GM12878 (cell line): Measurements from ENCODE around the gene YIF1B. TPM values are rescaled to one million over a fixed set of nuclear protein-coding genes. Genes with fewer than 3 reads are reported as not detected.

Source experiments
- BMI1 ChIP-seq: fragments of 450-650 bp; IDR thresholded peaks from 2 replicates; pipeline ENCODE4 v1.6.1; 2016; ENCODE audit warnings: mild to moderate bottlenecking, moderate library complexity, borderline replicate concordance
- CEBPB ChIP-seq, 2 experiments: fragments of 150-350 bp in 1 of 2; IDR thresholded peaks; 2 replicates each; pipeline ENCODE4 v1.6.1; 2012 to 2014; ENCODE audit warnings: low read depth in 2 of 2, low read length in 2 of 2, borderline replicate concordance in 1 of 2, inconsistent platforms in 1 of 2
- CHD2 ChIP-seq: IDR thresholded peaks from 2 replicates; pipeline ENCODE4 v1.6.1; 2011; ENCODE audit warnings: low read depth, low read length, improper control_type of control experiment, borderline replicate concordance
- ESRRA ChIP-seq: IDR thresholded peaks from 2 replicates; pipeline ENCODE4 v1.6.1; 2012; ENCODE audit warnings: mild to moderate bottlenecking, low read length, improper control_type of control experiment
- GABPA ChIP-seq: IDR thresholded peaks from 2 replicates; pipeline ENCODE4 v1.6.1; 2014; ENCODE audit warnings: antibody characterized with exemption, low read depth, mild to moderate bottlenecking, inconsistent platforms
- HCFC1 ChIP-seq: fragments of 150-350 bp; IDR thresholded peaks from 2 replicates; pipeline ENCODE4 v1.6.1; 2014; ENCODE audit warnings: low read length
- HDAC2 ChIP-seq: fragments of 200-600 bp; sonication (generic); IDR thresholded peaks from 2 replicates; pipeline ENCODE4 v1.6.1; 2017
- KDM1A ChIP-seq: fragments of 200-600 bp; sonication (generic); IDR thresholded peaks from 2 replicates; pipeline ENCODE4 v1.6.1; 2016; ENCODE audit warnings: borderline replicate concordance
- MEF2A ChIP-seq: IDR thresholded peaks from 2 replicates; pipeline ENCODE4 v1.6.1; 2011; ENCODE audit warnings: low read depth, mild to moderate bottlenecking, low read length, moderate library complexity; ENCODE audit not compliant: insufficient read depth
- MEF2B ChIP-seq: fragments of 450-650 bp; IDR thresholded peaks from 2 replicates; pipeline ENCODE4 v1.6.1; 2018; ENCODE audit warnings: mild to moderate bottlenecking, moderate library complexity; ENCODE audit not compliant: partially characterized antibody, poor library complexity, severe bottlenecking
- NBN ChIP-seq: fragments of 450-650 bp; IDR thresholded peaks from 2 replicates; pipeline ENCODE4 v1.6.1; 2016
- NRF1 ChIP-seq: conservative IDR thresholded peaks from 2 replicates; pipeline ENCODE4 v1.6.1; 2011; ENCODE audit warnings: mild to moderate bottlenecking, low read depth, low read length, improper control_type of control experiment
- PAX5 ChIP-seq: IDR thresholded peaks from 2 replicates; pipeline ENCODE4 v1.6.1; 2011; ENCODE audit warnings: low read depth, low read length, borderline replicate concordance
- POLR2A ChIP-seq: IDR thresholded peaks from 2 replicates; pipeline ENCODE4 v1.6.1; 2011; ENCODE audit warnings: low read depth, mild to moderate bottlenecking, low read length
- POLR2AphosphoS5 ChIP-seq: IDR thresholded peaks from 2 replicates; pipeline ENCODE4 v1.6.1; 2011; ENCODE audit warnings: mild to moderate bottlenecking, low read length, inconsistent platforms
- SRF ChIP-seq, 2 experiments: IDR thresholded peaks; 2 replicates each; pipeline ENCODE4 v1.6.1; 2011; ENCODE audit warnings: low read depth in 2 of 2, low read length in 2 of 2, mild to moderate bottlenecking in 1 of 2, moderate library complexity in 1 of 2
- TCF12 ChIP-seq: IDR thresholded peaks from 2 replicates; pipeline ENCODE4 v1.6.1; 2011; ENCODE audit warnings: low read depth, mild to moderate bottlenecking, low read length
- ZNF274 ChIP-seq: IDR thresholded peaks from one replicate; pipeline ENCODE4 v1.8.0; 2011; ENCODE audit not compliant: insufficient read length, insufficient read depth
- ZNF384 ChIP-seq: IDR thresholded peaks from 2 replicates; pipeline ENCODE4 v1.6.1; 2012; ENCODE audit warnings: low read depth, mild to moderate bottlenecking, low read length, improper control_type of control experiment, borderline replicate concordance
- ZZZ3 ChIP-seq: IDR thresholded peaks from 2 replicates; pipeline ENCODE4 v1.6.1; 2011; ENCODE audit warnings: low read depth; ENCODE audit not compliant: control insufficient read depth, insufficient read length
- polyA plus RNA-seq, 11 experiments: library from polyadenylated mRNA; depleted of rRNA in 4 of 11; unstranded in 6 of 11; stranded (reverse) in 5 of 11; fragments of >200 nt; fragmentation: Nextera tagmentation in 4 of 11; fragmentation: Illumina TruSeq in 1 of 11; extraction: Ambion mirVana in 4 of 11; extraction: Trizol in 1 of 11; gene quantifications; 1 replicate in 1 of 11; 2 replicates in 10 of 11; pipeline versions ENCODE4 v1.2.1 to v1.2.3, GENCODE V29; 2011 to 2016; ENCODE audit warnings: inconsistent platforms in 2 of 11, missing spikeins in 2 of 11, low read depth in 1 of 11
- total RNA-seq, 4 experiments: library from RNA; depleted of rRNA in 3 of 4; stranded (reverse); fragments of >200 nt in 3 of 4; fragmentation: Illumina TruSeq in 1 of 4; extraction: Trizol in 1 of 4; gene quantifications; 2 replicates each; pipeline versions ENCODE4 v1.2.1 to v1.2.3, GENCODE V29; 2013 to 2021
- TF ChIP-seq, protein P1 (sequence below): fragments of 450-650 bp; IDR thresholded peaks from 2 replicates; pipeline ENCODE4 v1.6.1; 2017; ENCODE audit warnings: mild to moderate bottlenecking, low read depth, inconsistent platforms; ENCODE audit not compliant: poor library complexity, severe bottlenecking
- TF ChIP-seq, protein P2 (sequence below): fragments of 450-650 bp; IDR thresholded peaks from 2 replicates; pipeline ENCODE4 v1.6.1; 2017; ENCODE audit warnings: low read depth, mild to moderate bottlenecking, moderate library complexity
- TF ChIP-seq, protein P3 (sequence below): fragments of 450-650 bp; formaldehyde crosslinking; IDR thresholded peaks from 2 replicates; pipeline ENCODE4 v1.4.0; 2020; ENCODE audit warnings: mild to moderate bottlenecking, moderate library complexity

Gene YIF1B
- total and polyA plus RNA-seq, 10 of the 15 experiments (the other 5 are each of a cell fraction or from before 2014, with no cell fraction given) = 1.3 to 106 (median 53.5) TPM

DNA sequence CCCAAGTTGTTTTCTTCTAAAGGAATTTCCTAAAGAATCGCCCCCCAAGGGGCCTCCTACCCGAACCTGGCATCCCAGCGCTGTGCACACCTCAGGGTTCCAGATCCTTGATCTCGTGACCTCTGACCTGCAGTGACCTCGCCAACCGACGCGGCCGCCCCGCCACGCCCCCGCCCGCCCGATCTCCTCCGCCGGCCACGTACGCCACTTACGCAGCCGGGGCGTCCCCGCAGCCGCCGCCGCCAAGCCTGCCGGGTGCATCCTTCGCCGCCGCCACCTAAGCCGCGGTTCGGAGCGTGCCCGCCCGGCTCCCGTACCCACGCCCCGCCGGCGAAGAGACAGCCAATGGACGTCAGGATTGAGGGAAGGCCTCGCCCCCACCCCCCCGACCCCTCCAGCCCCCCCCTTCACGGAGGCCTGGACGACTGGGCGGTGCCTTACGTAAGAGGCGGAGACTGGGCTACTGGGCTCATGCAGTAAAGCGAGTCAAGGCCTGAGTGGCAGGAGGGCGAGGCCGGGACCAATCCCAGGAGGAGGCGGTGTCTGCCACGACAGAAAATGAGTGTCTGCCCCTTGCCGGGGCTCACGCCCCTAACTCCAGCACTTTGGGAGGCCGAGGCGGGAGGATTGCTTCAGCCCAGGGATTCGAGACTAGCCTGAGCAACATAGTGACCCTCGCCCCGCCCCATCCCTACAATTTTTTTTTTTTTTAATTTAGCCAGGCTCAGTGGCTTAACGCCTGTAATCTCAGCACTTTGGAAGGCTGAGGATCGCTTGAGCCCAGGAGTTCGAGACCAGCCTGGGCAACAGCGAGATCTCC is at the start of gene YIF1B (continued):
- TF ChIP-seq ZNF274 (no peak), CEBPB (IDR thresholded peaks at IDR 0.05; ENCODE audit: borderline replicate concordance in 1 of 2, low read depth in 2 of 2, low read length in 2 of 2) (no peak), SRF (IDR thresholded peaks at IDR 0.05; ENCODE audit: low read depth in 2 of 2, low read length in 2 of 2) (no peak), MEF2B (no peak), MEF2A (no peak), NRF1 (no peak), HDAC2 (no peak), ZZZ3 (no peak), POLR2A (peak; percentile 64), CHD2 (peak; percentile 28; the same call in 1 of the 2 replicates), NBN (peak; percentile 78), KDM1A (no peak), GABPA (no peak), TCF12 (no peak), POLR2AphosphoS5 (no peak), PAX5 (no peak), BMI1 (no peak), ESRRA (no peak), HCFC1 (peak; percentile 47), ZNF384 (peak; percentile 46; the same call in 1 of the 2 replicates)
- TF ChIP-seq, protein P1, sequence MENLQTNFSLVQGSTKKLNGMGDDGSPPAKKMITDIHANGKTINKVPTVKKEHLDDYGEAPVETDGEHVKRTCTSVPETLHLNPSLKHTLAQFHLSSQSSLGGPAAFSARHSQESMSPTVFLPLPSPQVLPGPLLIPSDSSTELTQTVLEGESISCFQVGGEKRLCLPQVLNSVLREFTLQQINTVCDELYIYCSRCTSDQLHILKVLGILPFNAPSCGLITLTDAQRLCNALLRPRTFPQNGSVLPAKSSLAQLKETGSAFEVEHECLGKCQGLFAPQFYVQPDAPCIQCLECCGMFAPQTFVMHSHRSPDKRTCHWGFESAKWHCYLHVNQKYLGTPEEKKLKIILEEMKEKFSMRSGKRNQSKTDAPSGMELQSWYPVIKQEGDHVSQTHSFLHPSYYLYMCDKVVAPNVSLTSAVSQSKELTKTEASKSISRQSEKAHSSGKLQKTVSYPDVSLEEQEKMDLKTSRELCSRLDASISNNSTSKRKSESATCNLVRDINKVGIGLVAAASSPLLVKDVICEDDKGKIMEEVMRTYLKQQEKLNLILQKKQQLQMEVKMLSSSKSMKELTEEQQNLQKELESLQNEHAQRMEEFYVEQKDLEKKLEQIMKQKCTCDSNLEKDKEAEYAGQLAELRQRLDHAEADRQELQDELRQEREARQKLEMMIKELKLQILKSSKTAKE = no peak
- TF ChIP-seq, protein P2, sequence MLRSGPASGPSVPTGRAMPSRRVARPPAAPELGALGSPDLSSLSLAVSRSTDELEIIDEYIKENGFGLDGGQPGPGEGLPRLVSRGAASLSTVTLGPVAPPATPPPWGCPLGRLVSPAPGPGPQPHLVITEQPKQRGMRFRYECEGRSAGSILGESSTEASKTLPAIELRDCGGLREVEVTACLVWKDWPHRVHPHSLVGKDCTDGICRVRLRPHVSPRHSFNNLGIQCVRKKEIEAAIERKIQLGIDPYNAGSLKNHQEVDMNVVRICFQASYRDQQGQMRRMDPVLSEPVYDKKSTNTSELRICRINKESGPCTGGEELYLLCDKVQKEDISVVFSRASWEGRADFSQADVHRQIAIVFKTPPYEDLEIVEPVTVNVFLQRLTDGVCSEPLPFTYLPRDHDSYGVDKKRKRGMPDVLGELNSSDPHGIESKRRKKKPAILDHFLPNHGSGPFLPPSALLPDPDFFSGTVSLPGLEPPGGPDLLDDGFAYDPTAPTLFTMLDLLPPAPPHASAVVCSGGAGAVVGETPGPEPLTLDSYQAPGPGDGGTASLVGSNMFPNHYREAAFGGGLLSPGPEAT = no peak
- TF ChIP-seq, protein P3, sequence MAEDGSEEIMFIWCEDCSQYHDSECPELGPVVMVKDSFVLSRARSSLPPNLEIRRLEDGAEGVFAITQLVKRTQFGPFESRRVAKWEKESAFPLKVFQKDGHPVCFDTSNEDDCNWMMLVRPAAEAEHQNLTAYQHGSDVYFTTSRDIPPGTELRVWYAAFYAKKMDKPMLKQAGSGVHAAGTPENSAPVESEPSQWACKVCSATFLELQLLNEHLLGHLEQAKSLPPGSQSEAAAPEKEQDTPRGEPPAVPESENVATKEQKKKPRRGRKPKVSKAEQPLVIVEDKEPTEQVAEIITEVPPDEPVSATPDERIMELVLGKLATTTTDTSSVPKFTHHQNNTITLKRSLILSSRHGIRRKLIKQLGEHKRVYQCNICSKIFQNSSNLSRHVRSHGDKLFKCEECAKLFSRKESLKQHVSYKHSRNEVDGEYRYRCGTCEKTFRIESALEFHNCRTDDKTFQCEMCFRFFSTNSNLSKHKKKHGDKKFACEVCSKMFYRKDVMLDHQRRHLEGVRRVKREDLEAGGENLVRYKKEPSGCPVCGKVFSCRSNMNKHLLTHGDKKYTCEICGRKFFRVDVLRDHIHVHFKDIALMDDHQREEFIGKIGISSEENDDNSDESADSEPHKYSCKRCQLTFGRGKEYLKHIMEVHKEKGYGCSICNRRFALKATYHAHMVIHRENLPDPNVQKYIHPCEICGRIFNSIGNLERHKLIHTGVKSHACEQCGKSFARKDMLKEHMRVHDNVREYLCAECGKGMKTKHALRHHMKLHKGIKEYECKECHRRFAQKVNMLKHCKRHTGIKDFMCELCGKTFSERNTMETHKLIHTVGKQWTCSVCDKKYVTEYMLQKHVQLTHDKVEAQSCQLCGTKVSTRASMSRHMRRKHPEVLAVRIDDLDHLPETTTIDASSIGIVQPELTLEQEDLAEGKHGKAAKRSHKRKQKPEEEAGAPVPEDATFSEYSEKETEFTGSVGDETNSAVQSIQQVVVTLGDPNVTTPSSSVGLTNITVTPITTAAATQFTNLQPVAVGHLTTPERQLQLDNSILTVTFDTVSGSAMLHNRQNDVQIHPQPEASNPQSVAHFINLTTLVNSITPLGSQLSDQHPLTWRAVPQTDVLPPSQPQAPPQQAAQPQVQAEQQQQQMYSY (CRISPR knock-in tag) = no peak
